HG03442 (cell line): ENCODE data around the gene NPHP4.

Source experiments
- ATAC-seq: cut with Tn5 transposase; IDR thresholded peaks from one replicate; pipeline ENCODE4 v1.9.1; 2021; ENCODE audit warnings: mild to moderate bottlenecking, moderate library complexity; ENCODE audit not compliant: unreplicated experiment

The NPHP4 gene

DNA sequence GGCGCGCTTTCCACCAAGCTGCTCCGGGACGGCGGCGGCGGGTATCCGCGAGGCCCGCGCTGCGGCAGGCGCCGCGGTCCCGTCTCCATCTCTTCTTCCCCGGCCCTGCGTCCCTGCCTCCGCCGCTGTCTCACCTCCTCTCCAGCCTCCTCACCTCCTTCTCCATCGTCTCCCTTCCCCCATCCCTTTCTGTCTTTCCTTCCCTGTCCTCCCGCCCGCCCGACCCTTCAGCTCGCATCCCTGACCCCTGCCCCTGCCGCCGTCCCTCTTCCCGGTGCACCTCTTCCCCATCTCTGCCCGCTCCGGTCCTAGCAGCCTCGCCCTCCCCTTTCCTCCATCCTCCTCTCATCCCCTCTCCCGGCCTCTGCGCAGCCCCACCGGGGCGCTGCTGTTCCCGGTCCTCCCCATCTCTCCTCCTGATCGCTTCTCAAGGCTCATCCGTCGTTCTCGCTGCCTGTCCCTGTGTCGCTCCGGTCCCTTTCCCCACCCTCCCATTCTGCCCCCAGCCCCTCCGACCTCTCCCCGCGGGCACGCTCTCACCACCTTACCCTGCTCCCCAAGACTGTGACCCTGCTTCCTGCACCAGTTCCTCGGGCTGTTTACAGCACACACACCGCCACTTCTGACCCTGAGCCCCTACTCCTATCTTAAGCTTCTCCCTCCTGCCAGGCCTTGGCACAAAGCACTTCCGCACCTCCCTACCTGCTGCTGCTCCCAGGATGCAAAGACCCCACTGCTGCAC, 760 bp upstream of the NPHP4 start:
- ATAC-seq: no peak

DNA sequence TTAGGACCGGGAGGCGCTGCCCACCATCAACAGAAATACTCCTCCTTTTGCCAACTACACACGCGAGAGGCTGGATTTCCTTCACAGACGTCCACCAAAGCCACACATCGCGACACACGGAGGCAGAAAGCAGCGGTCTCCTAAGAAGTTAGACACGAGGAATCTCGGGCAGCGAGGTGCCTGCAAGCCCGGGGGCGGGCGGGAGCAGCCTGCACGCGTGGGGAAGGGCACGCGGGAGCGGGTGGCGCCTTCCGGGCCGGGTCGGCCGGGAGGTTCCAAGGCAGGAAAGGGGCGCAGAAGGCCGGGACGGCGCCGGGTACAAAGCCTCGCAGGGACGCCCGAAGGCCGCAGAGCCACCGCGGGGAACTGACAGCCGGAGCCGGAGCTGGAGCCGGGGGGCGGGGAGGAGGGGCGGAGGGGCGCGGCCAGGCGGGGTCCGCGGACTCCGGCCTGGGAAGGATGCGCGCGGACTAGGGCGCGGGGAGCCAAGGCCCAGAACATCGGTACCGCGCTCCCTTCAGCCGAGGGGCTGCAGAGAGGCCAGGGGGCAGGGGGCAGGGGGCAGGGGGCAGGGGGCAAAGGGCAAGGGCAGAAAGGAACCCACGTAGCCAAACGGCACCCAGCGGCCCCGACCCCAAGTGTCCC, 722 bp downstream of the NPHP4 start:
- no peak for ATAC-seq

DNA sequence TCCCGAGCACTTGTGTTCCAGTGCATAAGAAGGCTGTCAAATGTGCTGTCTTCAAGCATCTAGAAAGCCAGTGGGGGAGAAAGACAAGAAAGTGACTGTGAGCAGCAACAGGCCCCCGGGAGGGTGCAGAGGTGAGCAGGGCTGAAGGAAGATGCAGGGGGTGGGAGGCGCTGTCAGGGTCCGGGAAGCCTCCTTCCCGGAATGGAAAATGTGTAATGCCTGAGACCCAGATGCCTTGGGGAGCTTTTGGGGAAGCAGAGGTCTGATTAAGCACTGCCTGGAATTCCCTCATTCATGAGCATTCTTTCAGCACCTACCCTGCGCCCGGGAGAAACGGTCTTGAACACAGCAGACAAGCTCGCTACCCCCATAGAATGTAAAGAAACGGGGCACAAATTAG, 1.3 kb downstream of the NPHP4 start:
- no peak for ATAC-seq

DNA sequence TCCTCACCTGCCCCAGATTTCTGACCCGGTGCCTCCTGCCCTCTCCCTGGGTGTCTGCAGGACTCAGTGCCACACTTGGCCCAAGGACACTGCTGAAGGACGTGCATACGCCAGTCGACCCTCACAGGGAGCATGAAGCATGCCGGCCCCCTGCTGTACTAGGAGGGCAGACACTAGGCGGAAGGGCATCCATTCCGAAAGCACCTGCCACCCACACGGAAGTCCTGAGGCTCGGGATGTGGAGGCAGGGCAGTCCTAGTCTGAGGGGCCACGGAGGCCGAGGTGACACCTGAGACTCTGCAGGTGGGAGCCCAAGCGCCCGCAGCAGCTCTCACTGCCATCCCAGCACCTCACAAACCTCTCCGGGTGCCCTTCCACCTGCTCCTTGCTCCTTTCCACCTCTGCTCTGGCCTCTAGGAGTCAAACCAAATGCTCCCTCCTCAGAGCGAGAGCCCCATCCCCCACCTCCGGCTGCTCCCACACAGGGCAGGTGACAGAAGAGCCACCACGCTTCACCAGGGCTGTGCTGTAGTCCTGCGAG, 2.4 kb downstream of the NPHP4 start:
- ATAC-seq: no peak

DNA sequence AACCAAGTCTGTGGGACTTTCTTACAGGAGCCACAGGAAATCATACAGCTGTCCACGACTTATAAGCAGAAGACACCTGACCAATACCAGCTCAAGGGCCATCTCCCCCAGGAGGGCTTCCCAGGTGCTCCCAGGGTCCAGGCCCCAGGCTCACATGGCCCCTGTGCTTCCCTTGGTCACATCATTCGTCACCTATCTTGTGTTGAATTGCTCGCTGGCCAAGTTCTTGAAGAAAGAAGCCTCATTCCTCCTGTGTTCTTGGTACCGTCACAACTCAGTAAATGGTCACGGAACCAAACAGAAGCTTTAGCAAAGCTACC, 3.0 kb downstream of the NPHP4 start:
- no peak for ATAC-seq

DNA sequence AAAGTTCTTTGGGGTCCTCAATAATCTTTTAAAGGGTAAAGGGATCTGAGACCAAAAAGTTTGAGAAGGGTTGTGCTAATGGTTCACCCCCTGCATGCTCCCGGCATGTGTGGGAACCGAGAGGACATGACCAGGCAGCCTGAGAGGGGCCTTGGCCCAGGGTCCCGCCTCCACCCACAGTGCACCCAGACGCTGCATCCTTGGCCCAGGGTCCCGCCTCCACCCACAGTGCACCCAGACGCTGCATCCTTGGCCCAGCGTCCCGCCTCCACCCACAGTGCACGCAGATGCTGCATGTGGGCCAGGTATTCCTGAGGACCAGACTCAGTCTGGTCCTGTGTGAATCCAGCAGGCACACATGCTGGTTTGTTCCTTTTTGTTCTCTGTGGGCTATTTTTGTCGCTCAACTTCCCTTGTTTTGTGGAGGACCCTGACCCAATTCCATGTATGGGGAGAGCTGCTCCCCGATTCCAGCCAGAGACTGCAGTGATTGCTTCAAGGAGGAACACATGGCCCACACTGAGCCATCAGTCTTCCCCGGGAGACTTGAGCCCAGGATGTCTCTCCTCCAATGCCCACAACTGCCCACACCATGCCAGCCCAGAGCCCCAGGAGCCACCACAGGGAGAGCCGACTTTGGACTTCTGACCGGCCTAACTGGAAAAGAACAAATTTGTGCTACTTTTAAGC, 3.5 kb downstream of the NPHP4 start:
- ATAC-seq: no peak

DNA sequence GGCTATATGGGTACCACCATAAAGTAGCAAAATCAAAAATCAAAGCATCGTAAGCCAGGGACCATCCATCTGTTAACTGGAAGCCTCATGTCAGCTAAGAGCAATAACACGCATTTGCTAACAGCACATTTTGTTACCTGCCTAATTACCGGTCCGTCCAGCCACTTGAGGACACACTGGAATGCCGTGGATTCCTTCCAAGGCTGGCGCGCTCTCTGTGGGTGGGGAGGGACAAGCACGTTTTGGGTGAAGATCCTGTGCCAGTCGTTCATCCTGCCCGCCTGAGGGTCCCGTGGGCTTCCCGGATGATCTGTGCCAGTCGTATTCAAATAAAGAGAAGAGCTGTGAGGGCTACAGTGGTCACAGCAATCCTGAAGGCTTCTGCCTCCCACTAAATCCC, 6.2 kb downstream of the NPHP4 start:
- no peak for ATAC-seq

DNA sequence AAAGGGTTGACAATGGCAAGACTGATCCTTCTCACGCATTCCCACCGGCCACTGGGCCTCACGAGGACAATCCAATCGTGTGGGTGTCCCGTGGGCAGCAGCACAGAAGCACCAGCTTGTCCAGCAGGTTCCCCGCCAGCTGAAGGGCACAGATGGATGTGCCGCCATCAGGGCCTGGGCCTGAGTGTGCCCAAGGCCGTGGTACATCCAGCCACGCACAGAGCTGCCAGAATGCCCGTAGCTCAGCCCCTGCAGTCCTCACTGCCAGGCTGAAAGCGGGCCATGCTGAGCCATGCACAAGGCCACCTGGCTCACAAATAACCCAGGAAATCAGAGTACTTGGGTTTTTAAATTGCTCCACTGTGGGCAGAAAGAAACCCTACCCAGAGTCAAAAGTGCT, 7.0 kb downstream of the NPHP4 start:
- ATAC-seq: no peak

DNA sequence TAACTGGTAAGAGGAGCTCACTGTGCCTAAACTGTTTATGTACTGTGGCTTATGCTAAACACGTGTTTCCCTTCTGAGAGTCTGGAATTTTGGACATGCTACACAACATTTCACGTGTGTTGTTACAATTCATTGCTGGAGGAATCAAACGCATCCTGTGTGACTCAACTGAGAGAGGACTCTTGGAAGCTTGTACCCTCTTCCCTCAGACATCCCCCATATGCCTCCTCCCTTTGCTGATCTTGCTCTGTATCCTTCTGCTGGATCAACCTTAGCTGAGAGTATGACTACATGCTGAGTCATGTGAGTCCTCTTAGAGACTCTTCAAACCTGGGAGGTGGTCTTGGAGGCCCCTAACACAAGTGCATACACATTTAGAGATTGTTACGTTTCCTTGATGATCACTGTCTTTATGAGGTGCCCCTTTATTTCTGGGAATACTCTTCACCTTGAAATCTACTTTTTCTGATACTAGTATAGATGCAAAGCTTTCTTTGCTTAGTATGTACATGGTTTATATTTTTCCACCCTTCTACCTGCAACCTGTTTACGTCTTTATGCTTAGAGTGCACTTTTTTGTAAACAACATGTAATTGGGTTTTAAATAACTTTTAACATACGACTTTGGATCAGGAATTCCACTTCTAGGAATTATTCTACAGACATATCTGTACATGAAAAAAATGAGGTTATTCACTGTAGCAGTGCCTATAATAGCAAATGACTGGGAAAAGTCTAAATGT, 8.7 kb downstream of the NPHP4 start:
- ATAC-seq: no peak

DNA sequence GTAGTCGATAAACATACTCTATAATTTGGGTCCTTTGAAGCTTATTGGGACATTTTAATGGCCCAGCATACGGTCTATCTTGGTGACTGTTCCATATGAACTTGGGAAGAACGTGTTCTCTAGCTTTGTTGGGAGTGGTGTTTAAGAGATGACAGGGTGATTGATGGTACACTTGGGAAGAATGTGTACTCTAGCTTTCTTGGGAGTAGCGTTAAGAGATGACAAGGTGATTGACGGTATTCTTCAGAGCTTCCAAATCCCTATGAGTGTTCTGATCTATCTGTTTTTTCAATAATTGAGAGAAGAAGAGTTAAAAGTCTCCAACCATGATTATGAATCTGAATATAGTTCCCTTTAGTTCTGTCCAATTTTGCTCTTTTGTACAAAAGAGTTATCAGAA, 9.4 kb downstream of the NPHP4 start:
- ATAC-seq: no peak

DNA sequence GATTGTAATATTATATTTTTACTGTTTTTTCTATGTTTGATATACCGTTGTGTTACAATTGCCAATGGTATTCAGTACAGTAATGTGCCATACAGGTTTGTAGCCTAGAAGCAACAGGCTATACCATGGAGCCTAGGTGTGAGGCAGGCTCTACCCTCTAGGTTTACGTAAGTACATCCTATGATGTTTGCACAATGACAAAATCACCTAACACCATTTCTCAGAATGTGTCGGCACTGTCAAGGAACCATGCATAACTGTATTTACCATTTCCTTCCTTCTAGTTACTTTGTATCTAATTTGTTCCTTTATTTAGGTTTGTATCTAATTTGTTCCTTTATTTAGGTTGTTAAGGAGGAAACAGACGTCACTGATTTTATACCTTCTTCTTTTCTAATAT, 9.9 kb downstream of the NPHP4 start:
- no peak for ATAC-seq

DNA sequence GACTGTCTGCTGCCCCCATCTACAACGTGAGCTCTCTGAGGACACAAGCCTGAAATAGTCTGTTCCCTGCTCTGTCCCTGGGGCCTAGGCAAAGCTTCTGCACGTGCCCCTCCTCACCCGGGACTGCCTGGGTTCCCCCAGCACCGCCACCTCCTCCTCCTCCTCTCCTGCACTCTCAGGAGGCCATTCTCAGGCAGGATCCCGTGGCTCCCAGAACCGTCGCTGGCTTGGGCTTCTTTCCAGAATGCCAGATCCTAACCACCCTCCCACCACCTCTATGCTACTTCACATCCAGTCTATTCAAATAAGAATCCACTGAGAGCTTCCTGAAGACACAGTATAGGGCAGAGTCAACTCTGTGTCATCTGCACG, 11.2 kb downstream of the NPHP4 start:
- ATAC-seq: no peak

DNA sequence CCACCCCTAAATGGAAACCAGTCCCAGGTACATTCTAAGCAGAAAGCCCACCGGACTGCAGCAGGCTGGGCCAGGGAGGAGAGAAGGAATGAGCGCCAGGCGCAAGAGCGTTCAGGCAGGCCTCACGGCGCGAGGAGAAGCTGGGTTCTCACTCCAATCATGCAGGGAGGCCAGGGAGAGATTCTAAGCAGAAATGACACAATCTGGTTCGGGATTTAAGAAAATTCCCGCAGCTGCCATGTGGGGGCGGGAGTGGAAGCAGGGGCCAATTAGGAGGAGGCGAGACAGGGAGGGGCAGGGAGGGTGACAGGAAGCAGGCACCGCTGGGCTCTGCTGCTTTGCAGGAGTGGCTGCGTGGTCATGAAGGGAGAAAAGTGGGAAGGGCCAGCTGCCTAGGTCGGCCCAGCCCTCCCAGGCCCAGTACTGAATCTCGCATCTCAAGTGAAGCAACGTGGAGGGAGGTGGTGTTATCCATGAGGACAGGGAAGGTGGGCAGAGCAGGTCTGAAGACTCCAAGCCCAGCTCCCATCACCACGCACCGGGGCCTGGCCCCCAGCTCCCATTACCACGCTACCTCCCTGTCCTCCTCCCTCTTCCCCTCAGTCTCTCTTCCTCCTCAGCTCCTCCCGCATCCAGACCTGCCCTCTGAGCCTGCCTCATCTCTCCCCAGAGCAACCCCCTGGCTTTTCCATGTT, 11.8 kb downstream of the NPHP4 start:
- ATAC-seq: no peak

DNA sequence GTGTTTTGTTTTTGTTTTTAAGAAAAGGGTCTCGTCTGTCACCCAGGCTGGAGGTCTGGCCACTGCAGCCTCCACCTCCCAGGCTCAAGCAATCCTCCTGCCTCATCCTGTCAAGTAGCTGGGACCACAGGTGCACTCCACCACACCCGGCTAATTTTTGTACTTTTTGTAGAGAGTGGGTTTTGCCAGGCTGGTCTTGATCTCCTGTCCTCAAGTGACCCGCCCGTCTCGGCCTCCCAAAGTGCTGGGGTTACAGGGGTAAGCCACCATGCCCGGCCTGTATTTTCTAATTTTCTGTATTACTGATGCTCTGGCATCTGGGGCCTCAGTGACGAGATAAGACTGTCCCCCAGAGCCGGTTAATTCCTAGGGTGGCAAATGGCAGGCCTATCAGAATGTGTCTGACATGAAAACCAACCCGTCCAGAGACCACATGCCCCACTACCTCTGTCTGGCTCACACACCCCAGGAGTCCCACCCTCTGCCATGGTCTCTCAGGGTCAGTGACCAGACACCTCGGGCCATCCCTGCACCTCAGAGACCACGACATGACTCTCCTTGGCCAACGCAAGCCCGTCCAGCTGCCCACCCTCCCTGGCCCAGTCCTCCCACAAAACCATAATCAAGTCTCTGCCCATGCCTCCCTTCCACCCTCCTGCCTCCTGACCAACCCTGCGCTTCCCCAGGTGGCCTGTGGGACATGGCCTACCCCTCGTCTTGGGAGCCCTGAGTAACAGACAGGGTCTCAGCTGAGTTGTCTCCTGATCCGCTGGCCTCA, 12.5 kb downstream of the NPHP4 start:
- no peak for ATAC-seq

DNA sequence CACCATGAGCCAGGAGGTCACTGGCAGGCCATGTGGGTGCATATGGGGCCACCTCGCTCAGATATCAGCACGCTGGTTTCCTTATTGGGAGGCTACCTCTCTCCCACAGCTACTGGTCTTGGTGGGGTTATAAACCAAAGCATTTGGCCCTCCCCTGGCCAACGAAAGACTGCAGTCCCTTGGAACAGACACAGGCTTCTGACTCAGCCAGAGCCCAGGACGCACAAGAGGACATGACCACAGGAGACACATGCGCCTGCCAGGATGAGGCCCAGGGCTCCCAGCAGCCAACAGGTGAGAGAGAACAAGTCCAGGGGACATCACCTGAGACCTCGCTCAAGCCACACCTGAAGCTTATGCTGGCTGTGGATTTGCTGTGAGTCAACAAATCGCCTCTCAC, 13.8 kb downstream of the NPHP4 start:
- no peak for ATAC-seq

DNA sequence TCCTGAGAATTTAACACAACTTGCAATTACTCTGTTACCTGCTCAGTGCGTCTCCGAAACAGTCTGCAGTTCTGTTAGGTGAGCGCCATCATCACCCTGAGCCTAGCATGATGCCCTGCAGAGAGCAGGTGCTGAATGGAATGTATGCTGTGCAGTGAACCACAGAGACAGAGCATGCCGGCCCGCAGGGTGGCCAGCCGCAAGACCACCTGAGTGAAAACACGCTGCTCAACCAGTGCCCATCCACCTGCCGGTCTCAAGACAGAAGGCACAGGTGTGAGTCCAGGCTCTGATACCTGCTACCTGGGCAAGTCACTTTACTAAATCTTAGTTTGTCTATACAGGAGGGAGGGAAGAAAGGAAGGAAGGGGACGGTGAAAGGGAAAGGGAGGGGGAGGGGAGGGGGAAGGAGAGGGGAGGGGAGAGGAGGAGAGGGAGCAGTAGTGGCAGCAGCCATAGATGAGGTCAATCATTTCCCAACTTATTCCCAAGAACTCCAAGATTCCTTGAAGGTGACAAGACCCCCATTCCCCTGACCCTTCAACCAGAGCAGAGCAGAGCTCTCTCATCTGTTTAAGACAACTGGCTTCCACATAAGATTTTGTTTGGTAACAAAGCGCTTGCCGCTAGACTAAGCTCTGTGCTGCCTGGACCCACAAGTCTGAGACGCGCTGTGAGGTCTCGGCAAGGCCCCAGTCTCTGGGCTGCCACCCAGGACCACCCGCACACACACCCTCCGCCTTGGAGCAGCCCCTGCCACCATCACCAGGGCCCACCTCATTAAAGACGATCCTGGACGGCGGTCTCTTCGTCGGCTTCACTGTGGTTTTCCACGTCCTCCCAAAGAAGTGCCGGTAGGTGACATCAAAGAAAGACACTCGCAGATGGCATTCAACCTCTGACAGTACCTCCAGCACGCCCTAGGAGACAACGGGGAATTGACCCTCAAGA, 14.5 kb downstream of the NPHP4 start:
- ATAC-seq: no peak

DNA sequence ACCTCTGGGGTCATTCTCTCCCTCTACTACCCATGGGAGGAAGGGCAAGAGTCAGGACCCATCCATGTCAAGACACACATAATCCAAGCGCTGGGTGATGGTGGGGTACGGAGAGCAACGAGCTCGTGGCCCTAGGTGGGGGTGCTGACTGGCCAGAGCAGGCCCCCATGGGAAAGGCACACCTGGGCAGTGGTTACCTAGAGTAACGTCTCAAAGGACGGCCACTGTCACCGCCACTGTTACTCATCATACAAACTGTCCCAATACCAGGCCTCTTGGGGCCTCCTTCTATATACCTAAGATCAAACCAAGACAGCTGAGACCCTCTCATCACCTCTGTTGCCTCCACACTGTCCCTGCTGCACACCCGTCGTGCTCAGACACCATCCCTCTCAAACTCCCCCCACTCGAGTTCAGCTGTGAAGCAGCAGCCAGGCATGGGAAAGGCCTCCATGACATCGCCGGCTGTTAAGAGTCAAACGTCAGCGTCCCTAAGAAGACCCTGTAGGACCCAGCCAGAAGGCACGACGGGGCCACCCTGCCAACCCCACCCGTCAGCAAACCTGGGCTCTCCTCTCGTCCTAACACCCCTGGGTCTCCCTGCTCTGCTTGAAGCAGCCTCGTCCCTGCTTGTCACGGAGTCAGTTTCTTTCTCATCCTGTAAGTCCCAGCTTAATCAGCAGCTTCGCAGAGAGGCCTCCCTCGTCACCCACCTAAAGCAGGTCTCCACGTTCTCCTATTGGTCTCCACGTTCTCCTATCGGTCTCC, 15.3 kb downstream of the NPHP4 start:
- ATAC-seq: no peak

DNA sequence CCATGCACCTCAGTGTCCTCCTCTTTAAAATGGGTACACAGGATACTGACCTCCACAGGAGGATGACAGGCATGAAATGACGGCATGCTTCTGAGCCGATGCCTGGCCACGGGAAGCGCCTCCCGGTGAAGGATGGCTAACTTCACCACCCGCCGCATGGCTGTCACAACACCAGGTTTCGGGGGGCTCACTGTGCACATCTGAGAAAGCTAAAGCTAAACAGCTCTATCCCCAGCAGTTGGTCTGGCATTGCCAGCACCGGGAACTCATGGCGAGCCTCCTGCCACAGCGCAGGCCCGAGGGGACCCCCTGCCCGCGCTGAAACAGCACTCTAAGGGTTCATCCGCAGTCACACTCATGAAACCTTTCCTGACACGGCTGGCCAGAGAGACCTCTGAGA, 16.0 kb downstream of the NPHP4 start:
- no peak for ATAC-seq
